Mucosa of stomach (tissue), 1 donor: ENCODE results near the gene CLEC18B.
"Not testable (repeated sequence)": the region's sequence is repeated elsewhere in the genome, so short reads cannot be mapped to it uniquely, and the experiment has no call there.

Experiments used
- H3K27me3 ChIP-seq: one replicate; pipeline ENCODE4 v1.7.0; 2013; ENCODE audit warnings: mild to moderate bottlenecking, low read length; ENCODE audit not compliant: control insufficient read depth, insufficient read depth
- H3K36me3 ChIP-seq: one replicate; pipeline ENCODE4 v1.7.0; 2013; ENCODE audit warnings: low read length; ENCODE audit not compliant: control insufficient read depth, insufficient read depth
- H3K4me1 ChIP-seq: one replicate; pipeline ENCODE4 v1.7.0; 2013; ENCODE audit warnings: mild to moderate bottlenecking, low read length; ENCODE audit not compliant: control insufficient read depth, insufficient read depth
- H3K4me3 ChIP-seq: one replicate; pipeline ENCODE4 v1.7.0; 2013; ENCODE audit warnings: low read length
- H3K9ac ChIP-seq: one replicate; pipeline ENCODE4 v1.7.0; 2013; ENCODE audit warnings: mild to moderate bottlenecking, low read length, moderate library complexity
- H3K9me3 ChIP-seq: one replicate; pipeline ENCODE4 v1.7.0; 2013; ENCODE audit warnings: mild to moderate bottlenecking, low read length, moderate library complexity; ENCODE audit not compliant: control insufficient read depth
- donor health status: Pancreatic carcinoma.

Gene CLEC18B

GRCh38 chr16:74394131-74394530, 27.1 kb downstream of the CLEC18B start:
- not testable (repeated sequence) for H3K4me3 ChIP-seq, H3K9me3 ChIP-seq, H3K36me3 ChIP-seq, H3K4me1 ChIP-seq, H3K27me3 ChIP-seq, H3K9ac ChIP-seq

- not testable (repeated sequence) for H3K4me1 ChIP-seq, H3K27me3 ChIP-seq, H3K9ac ChIP-seq, H3K4me3 ChIP-seq, H3K36me3 ChIP-seq, H3K9me3 ChIP-seq
Measured at GRCh38 chr16:74391454-74392050, 29.7 kb downstream of the CLEC18B start.

GRCh38 chr16:74382339-74383034, 38.8 kb downstream of the CLEC18B start:
- not testable (repeated sequence) for H3K4me3 ChIP-seq, H3K9me3 ChIP-seq

DNA sequence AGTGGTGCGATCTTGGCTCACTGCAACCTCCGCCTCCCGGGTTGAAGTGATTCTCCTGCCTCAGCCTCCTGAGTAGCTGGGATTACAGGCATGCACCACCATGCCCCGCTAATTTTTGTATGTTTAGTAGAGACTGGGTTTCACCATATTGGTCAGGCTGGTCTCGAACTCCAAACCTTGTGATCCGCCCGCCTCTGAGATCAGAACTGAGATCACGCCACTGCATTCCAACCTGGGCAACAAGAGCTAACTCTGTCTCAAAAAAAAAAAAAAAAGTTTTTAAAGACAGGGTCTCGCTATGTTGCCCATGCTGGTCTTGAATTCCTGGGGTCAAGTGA, 47.5 kb downstream of the CLEC18B start:
- not testable (repeated sequence) for H3K4me3 ChIP-seq, H3K9me3 ChIP-seq, H3K27me3 ChIP-seq, H3K4me1 ChIP-seq, H3K36me3 ChIP-seq, H3K9ac ChIP-seq

More at GRCh38 chr16:74382339-74383034, 38.8 kb downstream of the CLEC18B start:
- not testable (repeated sequence) for H3K36me3 ChIP-seq, H3K9ac ChIP-seq, H3K4me1 ChIP-seq, H3K27me3 ChIP-seq

- no peak overlapping the region for H3K9ac ChIP-seq
- H3K4me1 ChIP-seq, result no peaks in the 10 kb centered on the region
- H3K27me3 ChIP-seq, result no peaks in the 10 kb centered on the region
Measured at GRCh38 chr16:74372953-74373846, 48.1 kb downstream of the CLEC18B start.

DNA sequence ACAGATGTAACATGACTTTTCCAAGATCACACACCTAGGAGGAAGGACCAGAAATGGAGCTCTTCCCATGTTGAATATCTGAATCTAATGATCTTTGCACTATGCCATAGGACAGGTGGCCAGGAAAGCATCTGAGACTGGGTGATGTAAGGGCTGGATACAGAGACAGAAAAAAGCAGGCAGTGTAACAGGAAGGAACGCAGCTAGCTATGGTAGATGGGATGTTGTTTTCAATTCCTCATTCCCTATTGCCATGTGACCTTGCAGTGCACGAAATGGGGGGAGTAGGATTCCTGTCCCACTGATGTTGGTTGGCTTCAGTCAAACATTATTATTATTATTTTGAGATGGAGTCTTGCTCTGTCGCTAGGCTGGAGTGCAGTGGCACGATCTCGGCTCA, 48.9 kb downstream of the CLEC18B start:
- no peaks in the 10 kb centered on the region for H3K27me3 ChIP-seq
- no peaks in the 10 kb centered on the region for H3K9me3 ChIP-seq
- H3K36me3 ChIP-seq, result no peaks in the 10 kb centered on the region
- peaks cover under 1% of the 10 kb centered on the region for H3K4me1 ChIP-seq
- no peak overlapping the region for H3K4me3 ChIP-seq
- no peak overlapping the region for H3K9ac ChIP-seq

More at GRCh38 chr16:74372953-74373846, 48.1 kb downstream of the CLEC18B start:
- no peaks in the 10 kb centered on the region for H3K36me3 ChIP-seq
- H3K4me3 ChIP-seq, result no peak overlapping the region
- H3K9me3 ChIP-seq, result no peaks in the 10 kb centered on the region

- not testable (repeated sequence) for H3K36me3 ChIP-seq, H3K27me3 ChIP-seq, H3K9ac ChIP-seq, H3K9me3 ChIP-seq, H3K4me3 ChIP-seq, H3K4me1 ChIP-seq
Measured at GRCh38 chr16:74370338-74371135, 50.7 kb downstream of the CLEC18B start.

- H3K36me3 ChIP-seq, H3K27me3 ChIP-seq, H3K9me3 ChIP-seq, H3K4me1 ChIP-seq: not testable (repeated sequence)
- H3K9ac ChIP-seq, result peak overlapping the region; percentile 69
- peak overlapping the region; percentile 80 for H3K4me3 ChIP-seq
Measured at GRCh38 chr16:74368002-74368911, 53.0 kb downstream of the CLEC18B start.

- Histone ChIP-seq H3K4me3 (peak overlapping the region; percentile 80), H3K9ac (peak overlapping the region; percentile 69)
- not testable (repeated sequence) for H3K9me3 ChIP-seq, H3K27me3 ChIP-seq, H3K36me3 ChIP-seq, H3K4me1 ChIP-seq
Measured at GRCh38 chr16:74367469-74368001, 53.7 kb downstream of the CLEC18B start.

DNA sequence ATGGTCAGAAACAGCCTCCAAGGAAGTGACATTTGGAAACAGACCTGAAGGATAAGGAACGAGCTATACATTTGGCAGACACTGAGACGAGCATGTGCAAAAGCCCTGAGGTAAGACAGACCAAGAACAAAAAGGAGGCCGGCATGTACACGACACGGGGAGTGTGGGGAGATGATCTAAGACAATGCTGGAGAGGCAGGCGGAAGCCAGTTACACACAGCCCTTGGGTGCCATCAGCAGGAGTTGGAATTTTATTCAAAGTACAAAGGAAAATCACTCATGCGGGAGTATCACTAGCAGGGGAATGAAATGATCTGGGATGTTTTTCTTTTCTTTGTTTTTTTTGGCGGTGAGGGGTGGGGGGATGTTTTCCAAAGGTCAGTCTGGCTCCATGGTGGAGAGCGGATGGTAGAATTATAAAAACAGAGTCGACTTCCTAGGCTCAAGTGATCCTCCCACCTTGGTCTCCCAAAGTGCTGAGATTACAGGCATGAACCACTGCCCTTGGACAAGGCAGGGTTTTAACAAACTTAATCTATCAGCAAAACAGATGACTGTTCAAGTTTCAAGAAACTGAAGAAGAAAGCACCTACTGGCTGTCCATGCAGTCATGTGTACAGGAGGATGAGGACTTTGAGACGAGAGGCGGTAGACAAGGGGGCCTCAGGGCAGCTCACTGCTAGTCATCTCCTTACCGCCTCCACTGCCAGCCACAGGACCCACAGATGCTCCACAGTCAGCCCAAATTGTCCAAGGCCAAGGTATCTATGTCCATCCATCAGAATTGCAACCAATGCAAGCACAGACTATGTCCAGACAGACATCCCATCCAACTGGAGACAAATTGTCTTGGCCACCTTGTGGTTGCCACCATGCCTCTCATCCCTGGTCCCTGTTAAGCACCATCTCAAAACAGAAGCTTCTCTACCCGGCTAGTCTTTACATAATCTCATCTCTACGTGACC, 59.4 kb downstream of the CLEC18B start:
- not testable (repeated sequence) for H3K4me1 ChIP-seq, H3K9me3 ChIP-seq, H3K36me3 ChIP-seq, H3K27me3 ChIP-seq, H3K4me3 ChIP-seq, H3K9ac ChIP-seq
